22Rv1 (cell line): Measurements from ENCODE around the gene HTR4.

Experiments used
- CTCF ChIP-seq: fragments of 450-650 bp; IDR thresholded peaks from 2 replicates; pipeline ENCODE4 v1.5.1; 2017; ENCODE audit warnings: mild to moderate bottlenecking
- ZFX ChIP-seq: fragments of 450-650 bp; IDR thresholded peaks from 2 replicates; pipeline ENCODE4 v1.6.1; 2017; ENCODE audit warnings: antibody characterized with exemption, borderline replicate concordance

GRCh38 chr5:148483750-148484149 is 170.6 kb downstream of the HTR4 start:
- TF ChIP-seq CTCF (no peak), ZFX (no peak)
